ENCODE measurements around the gene IGSF3. TPM values are rescaled to one million over a fixed set of nuclear protein-coding genes. Genes with fewer than 3 reads are reported as not detected.

IGSF3 gene
- total RNA-seq, 4 donors from 2014 or later, result 1.7 to 8.5 (median 5.1) TPM

DNA sequence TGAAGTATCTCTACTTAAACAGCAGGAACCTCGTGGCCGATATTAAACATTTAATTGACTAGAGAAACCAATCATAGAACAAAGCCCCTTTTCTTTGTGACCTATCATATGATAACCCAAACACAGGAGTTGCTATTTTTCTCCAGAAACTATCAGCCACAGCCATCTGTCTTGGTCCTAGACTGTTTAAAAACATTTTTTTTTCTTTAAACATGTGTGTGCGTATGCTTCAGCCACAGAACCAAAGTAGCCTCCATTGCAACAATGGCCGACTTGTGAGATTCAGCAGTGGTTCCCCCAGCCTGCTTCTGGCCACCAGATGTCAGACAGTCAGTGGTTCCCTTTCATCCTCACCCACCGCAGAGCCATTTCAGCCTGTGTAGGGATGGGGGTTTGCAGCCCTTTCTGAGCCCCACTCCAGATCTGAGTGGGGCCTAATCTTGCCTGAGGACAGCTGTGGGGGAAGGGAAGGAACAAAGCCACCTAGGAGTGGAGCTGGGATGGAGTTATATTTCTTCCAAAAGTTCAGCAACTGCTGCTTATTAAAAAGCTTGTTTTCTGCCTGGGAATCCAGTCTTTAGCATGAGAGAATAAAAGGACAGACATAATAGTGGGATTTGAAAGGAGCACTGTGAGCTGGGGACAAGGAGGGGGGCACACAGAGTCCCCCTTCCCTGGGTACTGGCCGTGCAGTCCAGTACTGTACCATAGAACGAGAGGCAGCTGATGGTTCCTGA lies 11.7 kb upstream of the IGSF3 start:
- H3K36me3 ChIP-seq, result no peaks in the 10 kb centered on the region
- TF ChIP-seq, protein P1, sequence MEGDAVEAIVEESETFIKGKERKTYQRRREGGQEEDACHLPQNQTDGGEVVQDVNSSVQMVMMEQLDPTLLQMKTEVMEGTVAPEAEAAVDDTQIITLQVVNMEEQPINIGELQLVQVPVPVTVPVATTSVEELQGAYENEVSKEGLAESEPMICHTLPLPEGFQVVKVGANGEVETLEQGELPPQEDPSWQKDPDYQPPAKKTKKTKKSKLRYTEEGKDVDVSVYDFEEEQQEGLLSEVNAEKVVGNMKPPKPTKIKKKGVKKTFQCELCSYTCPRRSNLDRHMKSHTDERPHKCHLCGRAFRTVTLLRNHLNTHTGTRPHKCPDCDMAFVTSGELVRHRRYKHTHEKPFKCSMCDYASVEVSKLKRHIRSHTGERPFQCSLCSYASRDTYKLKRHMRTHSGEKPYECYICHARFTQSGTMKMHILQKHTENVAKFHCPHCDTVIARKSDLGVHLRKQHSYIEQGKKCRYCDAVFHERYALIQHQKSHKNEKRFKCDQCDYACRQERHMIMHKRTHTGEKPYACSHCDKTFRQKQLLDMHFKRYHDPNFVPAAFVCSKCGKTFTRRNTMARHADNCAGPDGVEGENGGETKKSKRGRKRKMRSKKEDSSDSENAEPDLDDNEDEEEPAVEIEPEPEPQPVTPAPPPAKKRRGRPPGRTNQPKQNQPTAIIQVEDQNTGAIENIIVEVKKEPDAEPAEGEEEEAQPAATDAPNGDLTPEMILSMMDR (IDR thresholded peaks at IDR 0.05), result no peak
- TF ChIP-seq EP300 (IDR thresholded peaks at IDR 0.05) (no peak), POLR2AphosphoS5 (IDR thresholded peaks at IDR 0.05) (no peak), POLR2A (IDR thresholded peaks at IDR 0.05) (no peak)
- no peaks in the 10 kb centered on the region for H3K4me1 ChIP-seq
- no peak overlapping the region for H3K4me3 ChIP-seq
- no peaks in the 10 kb centered on the region for H3K9me3 ChIP-seq
- ATAC-seq, result no peak
- H3K27me3 ChIP-seq, result no peaks in the 10 kb centered on the region
- WGBS, 2 donors (ENCODE audit: low coverage in 1 of 2), result 66 to 71% methylated on average over 5 to 7 of the region's 7 CpGs
- no peak overlapping the region for H3K27ac ChIP-seq

DNA sequence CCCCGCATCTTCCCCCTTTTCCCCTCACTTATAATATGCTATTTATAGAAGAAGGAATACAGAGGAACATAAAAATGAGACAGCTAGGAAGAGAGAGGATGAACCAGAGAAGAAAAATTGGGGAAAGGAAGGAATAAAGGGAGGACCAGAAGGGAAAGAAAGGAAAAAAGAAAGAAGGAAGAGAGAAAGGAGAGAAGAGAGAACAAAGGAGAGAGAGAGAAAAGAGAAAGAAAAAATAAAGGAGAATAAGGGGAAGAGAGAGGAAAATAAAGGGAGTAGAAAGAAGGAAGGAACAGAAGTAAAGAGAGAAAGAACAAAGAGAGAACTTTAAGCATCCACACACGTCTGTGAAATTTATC lies 11.2 kb upstream of the IGSF3 start:
- Histone ChIP-seq H3K9me3 (no peaks in the 10 kb centered on the region), H3K27ac (no peak overlapping the region), H3K36me3 (no peaks in the 10 kb centered on the region), H3K4me3 (no peak overlapping the region), H3K4me1 (no peaks in the 10 kb centered on the region), H3K27me3 (no peaks in the 10 kb centered on the region)
- ATAC-seq, result no peak
- 50 to 66% methylated on average over 2 of the region's 2 CpGs for WGBS, 2 donors (ENCODE audit: low coverage in 1 of 2)
- TF ChIP-seq, protein P1 (IDR thresholded peaks at IDR 0.05), result no peak
- no peak for TF ChIP-seq POLR2AphosphoS5 (IDR thresholded peaks at IDR 0.05)
- no peak for TF ChIP-seq EP300 (IDR thresholded peaks at IDR 0.05)
- no peak for TF ChIP-seq POLR2A (IDR thresholded peaks at IDR 0.05)

DNA sequence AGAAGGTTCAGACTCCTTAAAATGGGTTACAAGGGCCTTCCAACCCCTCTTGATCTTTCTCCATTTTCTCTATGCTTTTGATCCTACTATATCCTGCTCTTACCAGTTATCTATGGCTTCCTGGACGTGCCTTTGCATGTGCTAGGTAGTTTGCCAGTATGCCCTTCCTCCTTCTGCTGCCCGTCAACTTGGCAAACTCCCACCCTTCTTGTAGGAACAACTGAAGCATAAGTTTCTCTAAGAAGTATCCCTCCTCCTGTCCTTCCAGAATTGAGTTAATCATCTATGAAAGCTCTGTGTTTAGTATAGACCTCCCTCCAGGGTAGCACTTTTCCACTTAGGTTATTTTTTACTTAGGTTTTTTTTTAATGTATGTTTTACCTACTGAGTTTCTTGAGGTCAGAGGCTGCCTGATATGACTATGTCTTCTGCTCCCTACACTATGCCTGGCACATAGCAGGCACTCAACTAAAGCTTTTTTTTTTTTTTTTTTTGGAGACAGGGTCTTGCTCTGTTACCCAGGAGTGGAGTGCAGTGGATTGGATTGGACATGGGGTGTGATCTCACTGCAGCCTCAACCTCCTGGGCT lies 10.0 kb upstream of the IGSF3 start:
- WGBS, 2 donors (ENCODE audit: low coverage in 1 of 2), result 89% methylated on average over 2 of the region's 2 CpGs
- Histone ChIP-seq H3K9me3 (no peaks in the 10 kb centered on the region), H3K27me3 (no peaks in the 10 kb centered on the region), H3K4me1 (no peaks in the 10 kb centered on the region), H3K27ac (no peak overlapping the region), H3K36me3 (no peaks in the 10 kb centered on the region), H3K4me3 (no peak overlapping the region)
- TF ChIP-seq, protein P1 (IDR thresholded peaks at IDR 0.05), result no peak
- TF ChIP-seq POLR2AphosphoS5 (IDR thresholded peaks at IDR 0.05), result no peak
- TF ChIP-seq POLR2A (IDR thresholded peaks at IDR 0.05), result no peak
- TF ChIP-seq EP300 (IDR thresholded peaks at IDR 0.05), result no peak
- no peak for ATAC-seq

DNA sequence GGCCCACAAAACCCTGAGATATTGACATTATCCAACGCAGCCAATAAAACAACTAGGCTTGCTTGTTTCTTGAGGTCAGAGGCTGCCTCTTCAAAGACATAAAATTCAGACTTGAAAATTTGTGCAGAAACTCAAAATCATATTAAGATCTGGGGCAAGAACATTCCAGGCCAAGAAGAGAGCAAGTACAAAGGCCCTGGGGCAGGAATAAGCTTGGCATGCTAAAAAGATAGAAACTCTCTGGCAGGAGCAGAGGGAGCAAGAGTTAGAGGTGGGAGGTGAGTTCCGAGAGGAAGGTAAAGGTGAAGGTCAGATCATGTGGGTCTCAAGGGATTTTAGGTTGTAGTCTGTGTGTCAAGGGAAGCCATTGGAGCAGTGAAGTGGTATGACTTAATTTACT lies 8.8 kb upstream of the IGSF3 start:
- no peak for ATAC-seq
- Histone ChIP-seq H3K27me3 (no peaks in the 10 kb centered on the region), H3K9me3 (no peaks in the 10 kb centered on the region), H3K4me1 (no peaks in the 10 kb centered on the region), H3K36me3 (no peaks in the 10 kb centered on the region), H3K27ac (no peak overlapping the region), H3K4me3 (no peak overlapping the region)
- TF ChIP-seq POLR2AphosphoS5 (IDR thresholded peaks at IDR 0.05), result no peak
- no peak for TF ChIP-seq EP300 (IDR thresholded peaks at IDR 0.05)
- TF ChIP-seq, protein P1 (IDR thresholded peaks at IDR 0.05), result no peak
- no peak for TF ChIP-seq POLR2A (IDR thresholded peaks at IDR 0.05)
- 93 to 96% methylated on average over 2 of the region's 2 CpGs for WGBS, 2 donors (ENCODE audit: low coverage in 1 of 2)

DNA sequence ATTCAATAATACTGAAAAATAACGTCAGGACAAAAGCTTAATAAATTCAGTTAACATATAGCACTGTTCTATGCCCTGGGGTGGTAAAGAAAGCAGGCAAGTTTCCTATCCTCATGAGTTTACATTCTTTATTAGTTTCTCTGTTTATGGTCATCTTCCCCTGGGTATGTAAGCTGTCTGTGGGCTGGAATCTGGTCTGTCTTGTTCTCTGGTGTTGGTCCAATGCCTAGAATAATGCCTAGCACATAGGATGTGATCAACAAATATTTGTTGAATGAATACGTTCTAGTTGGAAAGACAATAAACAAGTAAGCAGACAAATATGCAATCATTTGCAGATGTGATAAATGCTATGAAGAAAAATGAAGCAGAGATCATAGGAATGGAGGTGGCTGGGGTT lies 7.2 kb upstream of the IGSF3 start:
- 40 to 59% methylated on average over 2 of the region's 2 CpGs for WGBS, 2 donors (ENCODE audit: low coverage in 1 of 2)
- Histone ChIP-seq H3K4me1 (no peaks in the 10 kb centered on the region), H3K27me3 (no peaks in the 10 kb centered on the region), H3K9me3 (no peaks in the 10 kb centered on the region), H3K36me3 (no peaks in the 10 kb centered on the region), H3K4me3 (no peak overlapping the region), H3K27ac (no peak overlapping the region)
- TF ChIP-seq, protein P1 (IDR thresholded peaks at IDR 0.05), result no peak
- no peak for TF ChIP-seq POLR2A (IDR thresholded peaks at IDR 0.05)
- no peak for TF ChIP-seq EP300 (IDR thresholded peaks at IDR 0.05)
- no peak for TF ChIP-seq POLR2AphosphoS5 (IDR thresholded peaks at IDR 0.05)
- no peak for ATAC-seq
